ENCODE data around the gene BICRAL. TPM values are rescaled to one million over a fixed set of nuclear protein-coding genes. Genes with fewer than 3 reads are reported as not detected.
A peak's percentile ranks its signal among the peaks of the same experiment; 100 is the strongest.

The BICRAL gene
- total RNA-seq, 1 donor from 2014 or later: 12.0 TPM

DNA sequence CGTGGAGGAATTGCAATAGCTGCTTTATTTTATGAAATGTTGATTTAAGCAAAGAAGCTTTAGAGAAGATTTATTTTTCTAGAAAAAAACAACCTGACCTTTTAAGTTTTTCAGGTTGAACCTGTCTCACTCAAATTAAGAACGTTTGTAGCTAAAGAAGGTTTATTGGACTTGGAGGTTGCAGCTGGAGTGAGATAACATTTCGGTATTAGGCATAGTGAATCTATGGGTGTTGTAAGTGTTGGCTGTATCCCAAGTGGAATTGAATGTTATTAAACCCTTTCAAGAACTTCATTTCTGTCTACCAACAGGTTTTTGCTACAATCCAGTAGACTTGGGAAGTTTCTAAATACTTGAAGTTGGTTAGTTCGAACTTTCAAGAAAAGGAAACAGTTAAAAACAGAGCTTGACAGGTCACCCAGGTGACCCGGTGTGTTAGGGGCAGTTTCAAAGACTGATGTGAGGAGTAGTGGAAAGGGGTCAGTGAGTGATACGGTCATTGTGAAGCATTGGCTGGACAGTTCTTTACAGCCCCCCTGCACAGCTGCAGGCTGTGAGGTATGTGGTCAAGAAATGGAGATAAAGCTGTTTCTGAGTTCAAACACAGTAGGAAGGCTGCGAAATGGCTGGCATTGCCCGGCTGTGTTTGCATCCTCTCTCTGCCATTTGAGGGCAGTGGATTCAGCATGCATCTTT is 33.5 kb upstream of the BICRAL start:
- peak overlapping the region; percentile 97 for H3K4me3 ChIP-seq
- H3K36me3 ChIP-seq: no peaks in the 10 kb centered on the region
- TF ChIP-seq CTCF (IDR thresholded peaks at IDR 0.05; ENCODE audit: borderline replicate concordance): no peak
- peak overlapping the region; percentile 89 for H3K27ac ChIP-seq (replicated peaks)
- H3K4me1 ChIP-seq: peaks cover 46% of the 10 kb centered on the region
- intact Hi-C loops (cut with micrococcal nuclease): no loop called here
- H3K27me3 ChIP-seq (ENCODE audit: low read depth): no peaks in the 10 kb centered on the region
- H3K9me3 ChIP-seq (replicated peaks): no peaks in the 10 kb centered on the region
- no peak for DNase-seq

GRCh38 chr6:42751055-42751454 is 30.8 kb upstream of the BICRAL start:
- no peak overlapping the region for H3K4me3 ChIP-seq
- no peak for TF ChIP-seq CTCF (IDR thresholded peaks at IDR 0.05; ENCODE audit: borderline replicate concordance)
- intact Hi-C loops (cut with micrococcal nuclease): no loop called here

DNA sequence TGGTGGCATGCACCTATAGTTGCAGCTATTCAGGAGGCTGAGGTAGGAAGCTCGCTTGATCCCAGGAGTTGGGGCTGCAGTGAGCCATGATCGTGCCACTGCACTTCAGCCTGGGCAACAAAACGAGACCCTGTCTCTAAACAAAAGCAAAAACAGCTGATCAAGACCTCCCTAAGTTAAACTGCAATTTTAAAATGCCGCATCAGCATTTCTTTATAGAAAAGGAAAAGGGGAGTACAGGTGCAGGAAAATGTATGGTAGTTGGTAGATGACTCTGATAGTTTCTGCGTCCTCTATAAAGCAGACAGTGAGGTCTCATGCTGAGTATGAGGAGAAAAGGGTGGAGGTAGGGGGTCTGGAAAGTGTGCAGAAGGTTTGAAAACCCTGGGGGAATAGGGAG is 27.1 kb upstream of the BICRAL start:
- intact Hi-C loops (cut with micrococcal nuclease): no loop called here
- H3K9me3 ChIP-seq (replicated peaks): no peaks in the 10 kb centered on the region
- H3K36me3 ChIP-seq: peaks cover 10% of the 10 kb centered on the region
- H3K4me1 ChIP-seq: peaks cover 4% of the 10 kb centered on the region
- no peak for TF ChIP-seq CTCF (IDR thresholded peaks at IDR 0.05; ENCODE audit: borderline replicate concordance)
- no peak overlapping the region for H3K4me3 ChIP-seq
- no peak overlapping the region for H3K27ac ChIP-seq (replicated peaks)
- no peak for DNase-seq
- no peaks in the 10 kb centered on the region for H3K27me3 ChIP-seq (ENCODE audit: low read depth)

More at GRCh38 chr6:42751055-42751454, 30.8 kb upstream of the BICRAL start:
- Histone ChIP-seq H3K9me3 (replicated peaks) (no peaks in the 10 kb centered on the region), H3K27me3 (ENCODE audit: low read depth) (no peaks in the 10 kb centered on the region), H3K27ac (replicated peaks) (no peak overlapping the region), H3K4me1 (peaks cover 21% of the 10 kb centered on the region), H3K36me3 (no peaks in the 10 kb centered on the region)
- no peak for DNase-seq

DNA sequence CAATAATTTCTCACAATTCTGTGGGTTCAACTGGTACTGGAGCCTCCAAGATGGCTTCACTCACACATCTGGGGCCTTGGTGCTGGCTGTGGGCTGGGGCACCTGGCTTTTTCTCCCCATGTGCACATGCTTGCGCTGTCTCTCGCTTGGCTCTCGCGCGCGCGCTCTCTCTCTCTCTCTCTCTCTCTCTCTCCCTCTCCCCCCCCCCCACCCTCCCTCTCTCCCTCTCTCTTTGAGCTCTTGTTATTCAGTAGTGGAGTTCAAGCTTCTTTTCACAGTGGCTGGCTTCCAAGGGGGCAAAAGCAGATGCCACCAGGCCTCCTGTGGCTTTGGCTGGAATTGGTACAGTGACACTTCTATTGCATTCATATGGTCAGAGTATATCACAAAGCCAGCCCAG is 25.1 kb upstream of the BICRAL start:
- Histone ChIP-seq H3K27me3 (ENCODE audit: low read depth) (no peaks in the 10 kb centered on the region), H3K4me1 (peaks cover 4% of the 10 kb centered on the region), H3K4me3 (no peak overlapping the region), H3K36me3 (peaks cover 14% of the 10 kb centered on the region), H3K9me3 (replicated peaks) (no peaks in the 10 kb centered on the region), H3K27ac (replicated peaks) (no peak overlapping the region)
- intact Hi-C loops (cut with micrococcal nuclease): no loop called here
- TF ChIP-seq CTCF (IDR thresholded peaks at IDR 0.05; ENCODE audit: borderline replicate concordance): no peak
- DNase-seq: no peak

DNA sequence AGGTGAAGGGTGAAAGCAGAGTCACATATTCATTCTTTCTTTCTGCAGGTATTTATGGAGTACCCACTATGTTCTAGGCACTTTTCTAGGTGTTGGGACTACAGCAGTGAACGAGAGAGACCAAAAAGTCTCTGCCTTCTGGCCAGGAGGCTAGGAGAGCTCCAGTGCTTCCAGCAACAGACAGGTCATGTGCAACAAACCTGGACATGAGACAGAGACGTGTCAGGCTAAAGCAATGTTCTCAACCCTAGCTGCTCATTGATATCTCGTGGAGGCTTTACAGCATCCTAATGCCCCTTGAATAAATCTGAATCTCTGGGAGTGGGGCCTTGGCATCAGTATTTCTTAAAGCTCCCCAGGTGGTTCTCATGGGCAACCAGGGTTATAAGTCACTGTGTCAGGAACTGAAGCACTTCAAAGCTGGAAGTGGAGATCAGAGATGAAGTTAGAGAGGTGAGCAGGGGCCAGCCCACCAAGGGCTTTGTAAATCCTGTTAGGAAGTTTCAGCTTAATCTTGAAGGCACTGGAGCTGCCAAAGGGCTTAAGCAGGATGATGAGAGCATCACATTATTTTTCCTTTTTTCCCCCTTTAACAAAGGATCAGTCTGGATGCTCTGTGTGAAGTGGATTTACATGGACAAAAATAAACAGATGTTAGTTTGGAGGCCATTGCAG is 23.0 kb upstream of the BICRAL start:
- TF ChIP-seq CTCF (IDR thresholded peaks at IDR 0.05; ENCODE audit: borderline replicate concordance): no peak
- intact Hi-C loops (cut with micrococcal nuclease): no loop called here
- H3K27ac ChIP-seq (replicated peaks): no peak overlapping the region

More for the DNA sequence above, 23.0 kb upstream of the BICRAL start:
- peaks cover 4% of the 10 kb centered on the region for H3K4me1 ChIP-seq
- H3K4me3 ChIP-seq: no peak overlapping the region
- DNase-seq: no peak
- H3K9me3 ChIP-seq (replicated peaks): no peaks in the 10 kb centered on the region
- peaks cover 14% of the 10 kb centered on the region for H3K36me3 ChIP-seq
- no peaks in the 10 kb centered on the region for H3K27me3 ChIP-seq (ENCODE audit: low read depth)
